Nephron progenitor cell (in vitro differentiated cells): ENCODE results near the gene B4GALT4.

Experiments
- DNase-seq: peaks from one replicate; pipeline ENCODE4 v3.0.0; 2021
- H3K27ac Mint-ChIP-seq: 2 replicates; pipeline ENCODE4 v1.8.0; 2021; ENCODE audit warnings: mild to moderate bottlenecking, moderate library complexity, mixed read lengths
- H3K27me3 Mint-ChIP-seq: 2 replicates; pipeline ENCODE4 v1.8.0; 2021; ENCODE audit warnings: mild to moderate bottlenecking, low read depth, mixed read lengths; ENCODE audit not compliant: poor library complexity
- H3K36me3 Mint-ChIP-seq: 2 replicates; pipeline ENCODE4 v1.8.0; 2021; ENCODE audit warnings: low read depth, mixed read lengths
- H3K4me1 Mint-ChIP-seq: 2 replicates; pipeline ENCODE4 v1.8.0; 2021; ENCODE audit warnings: mixed read lengths
- H3K4me3 Mint-ChIP-seq: 2 replicates; pipeline ENCODE4 v1.8.0; 2021; ENCODE audit warnings: mild to moderate bottlenecking, moderate library complexity, mixed read lengths
- H3K9me3 Mint-ChIP-seq: 2 replicates; pipeline ENCODE4 v1.8.0; 2021; ENCODE audit warnings: mild to moderate bottlenecking, moderate library complexity, mixed read lengths
- CTCF ChIP-seq: fragments of 200-600 bp; sonication (generic); IDR thresholded peaks from 2 replicates; pipeline ENCODE4 v1.5.0; 2021; ENCODE audit warnings: antibody characterized with exemption

The B4GALT4 gene

GRCh38 chr3:119239206-119239820 lies 1.4 kb downstream of the B4GALT4 start:
- Mint-ChIP-seq H3K27ac (peak overlapping the region; percentile 93), H3K4me3 (peak overlapping the region; percentile 89), H3K9me3 (peaks cover 10% of the 10 kb centered on the region), H3K4me1 (peaks cover 10% of the 10 kb centered on the region), H3K36me3 (peaks cover 27% of the 10 kb centered on the region), H3K27me3 (no peaks in the 10 kb centered on the region)
- no peak for DNase-seq
- no peak for TF ChIP-seq CTCF

DNA sequence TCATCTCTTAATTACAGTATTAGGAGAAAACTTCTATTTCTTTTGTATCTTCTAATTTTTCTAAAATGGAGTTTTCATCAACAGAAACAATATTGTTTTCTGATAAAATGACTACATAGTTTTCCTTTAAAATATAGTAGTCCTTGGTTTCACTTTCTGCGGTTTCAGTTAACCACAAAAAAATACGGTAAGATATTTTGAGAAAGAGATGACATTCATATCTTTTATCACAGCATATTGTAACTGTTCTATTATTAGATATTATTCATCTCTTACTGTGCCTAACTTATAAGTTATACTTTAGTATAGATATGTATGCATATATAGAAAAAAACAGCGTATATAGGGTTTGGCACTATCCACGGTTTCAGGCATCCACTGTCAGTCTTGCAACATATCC lies 2.3 kb downstream of the B4GALT4 start:
- Mint-ChIP-seq H3K27ac (no peak overlapping the region), H3K9me3 (peaks cover 10% of the 10 kb centered on the region), H3K27me3 (no peaks in the 10 kb centered on the region), H3K4me1 (peaks cover 10% of the 10 kb centered on the region), H3K4me3 (no peak overlapping the region), H3K36me3 (peaks cover 33% of the 10 kb centered on the region)
- no peak for TF ChIP-seq CTCF
- DNase-seq, result no peak

- no peak overlapping the region for H3K4me3 Mint-ChIP-seq
- peaks cover 10% of the 10 kb centered on the region for H3K4me1 Mint-ChIP-seq
- H3K27ac Mint-ChIP-seq, result no peak overlapping the region
- DNase-seq, result no peak
- H3K27me3 Mint-ChIP-seq, result no peaks in the 10 kb centered on the region
- H3K9me3 Mint-ChIP-seq, result peaks cover 8% of the 10 kb centered on the region
- TF ChIP-seq CTCF, result no peak
- peaks cover 44% of the 10 kb centered on the region for H3K36me3 Mint-ChIP-seq
These were observed 3.4 kb downstream of the B4GALT4 start for GRCh38 chr3:119237299-119237698.

DNA sequence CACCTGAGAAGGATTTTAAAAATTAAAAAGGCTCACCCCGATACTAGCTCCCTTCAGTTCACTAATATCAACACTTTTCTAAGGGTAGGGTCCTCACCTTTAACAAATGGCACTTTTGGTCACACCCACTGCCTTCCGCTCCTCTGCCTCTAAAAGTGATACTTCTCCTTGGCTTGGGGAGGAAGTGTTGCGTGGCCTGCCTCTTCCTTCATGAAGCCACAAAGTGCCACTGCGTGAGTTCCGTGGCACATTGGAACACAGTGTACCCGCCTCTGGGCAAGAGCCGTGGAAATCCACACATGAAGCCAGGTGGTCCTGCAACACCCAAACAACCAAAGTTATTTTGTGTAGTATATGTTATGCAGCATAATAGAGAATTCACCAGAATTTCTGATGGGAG lies 3.9 kb downstream of the B4GALT4 start:
- peaks cover 10% of the 10 kb centered on the region for H3K4me1 Mint-ChIP-seq
- H3K27me3 Mint-ChIP-seq, result no peaks in the 10 kb centered on the region
- H3K4me3 Mint-ChIP-seq, result no peak overlapping the region
- peaks cover 6% of the 10 kb centered on the region for H3K9me3 Mint-ChIP-seq
- TF ChIP-seq CTCF, result no peak
- peaks cover 48% of the 10 kb centered on the region for H3K36me3 Mint-ChIP-seq
- DNase-seq, result no peak
- no peak overlapping the region for H3K27ac Mint-ChIP-seq

- DNase-seq, result no peak
- no peak overlapping the region for H3K4me3 Mint-ChIP-seq
- H3K4me1 Mint-ChIP-seq, result peaks cover 9% of the 10 kb centered on the region
- H3K36me3 Mint-ChIP-seq, result peaks cover 62% of the 10 kb centered on the region
- no peak for TF ChIP-seq CTCF
- H3K9me3 Mint-ChIP-seq, result no peaks in the 10 kb centered on the region
- no peak overlapping the region for H3K27ac Mint-ChIP-seq
- H3K27me3 Mint-ChIP-seq, result no peaks in the 10 kb centered on the region
These were observed 5.5 kb downstream of the B4GALT4 start for GRCh38 chr3:119235151-119235550.

DNA sequence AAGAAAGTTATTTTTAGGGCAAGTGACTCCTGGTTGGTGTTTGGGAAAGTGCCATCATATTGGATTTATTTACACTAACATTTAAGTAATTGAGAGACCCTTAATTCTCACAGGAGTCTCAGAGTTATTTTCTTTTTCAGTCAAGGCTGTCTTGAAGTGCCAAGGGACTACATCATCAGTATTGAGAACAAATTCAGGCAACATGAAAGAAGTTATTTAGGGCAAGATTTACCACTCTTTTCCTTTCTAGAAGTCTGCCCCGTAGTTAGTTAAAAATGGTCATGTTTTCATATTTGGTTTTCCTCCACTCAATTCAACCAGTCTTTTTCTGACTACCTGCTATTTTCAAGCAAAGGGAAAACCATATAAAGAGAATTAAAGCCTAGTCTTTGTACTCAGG lies 6.1 kb downstream of the B4GALT4 start:
- H3K27ac Mint-ChIP-seq, result no peak overlapping the region
- H3K9me3 Mint-ChIP-seq, result no peaks in the 10 kb centered on the region
- H3K4me3 Mint-ChIP-seq, result no peak overlapping the region
- peaks cover 67% of the 10 kb centered on the region for H3K36me3 Mint-ChIP-seq
- H3K4me1 Mint-ChIP-seq, result peaks cover 4% of the 10 kb centered on the region
- no peaks in the 10 kb centered on the region for H3K27me3 Mint-ChIP-seq
- TF ChIP-seq CTCF, result no peak
- no peak for DNase-seq
